GM12878 (cell line): ENCODE data around the gene LRRC40. TPM values are rescaled to one million over a fixed set of nuclear protein-coding genes. Genes with fewer than 3 reads are reported as not detected.
A peak's percentile ranks its signal among the peaks of the same experiment; 100 is the strongest.

Experiments used
- CBX3 ChIP-seq: fragments of 200-600 bp; sonication (generic); IDR thresholded peaks from 2 replicates; pipeline ENCODE4 v1.6.1; 2016; ENCODE audit warnings: low read depth, borderline replicate concordance
- CREB1 ChIP-seq: IDR thresholded peaks from 2 replicates; pipeline ENCODE4 v1.6.1; 2012; ENCODE audit warnings: low read depth, mild to moderate bottlenecking, inconsistent platforms
- EED ChIP-seq: sonication (generic); IDR thresholded peaks from 2 replicates; pipeline ENCODE4 v1.6.1; 2016; ENCODE audit warnings: antibody characterized with exemption, low read depth
- FOXM1 ChIP-seq: IDR thresholded peaks from 2 replicates; pipeline ENCODE4 v1.6.1; 2012; ENCODE audit warnings: low read depth, mild to moderate bottlenecking, inconsistent platforms, low read length, moderate library complexity
- GABPA ChIP-seq: IDR thresholded peaks from 2 replicates; pipeline ENCODE4 v1.6.1; 2014; ENCODE audit warnings: antibody characterized with exemption, low read depth, mild to moderate bottlenecking, inconsistent platforms
- HCFC1 ChIP-seq: fragments of 150-350 bp; IDR thresholded peaks from 2 replicates; pipeline ENCODE4 v1.6.1; 2014; ENCODE audit warnings: low read length
- HDAC6 ChIP-seq: fragments of 200-600 bp; sonication (generic); IDR thresholded peaks from one replicate; pipeline ENCODE4 v1.8.0; 2017; ENCODE audit warnings: antibody characterized with exemption; ENCODE audit not compliant: unreplicated experiment
- KLF5 ChIP-seq: fragments of 450-650 bp; IDR thresholded peaks from 2 replicates; pipeline ENCODE4 v1.6.1; 2014; ENCODE audit warnings: mild to moderate bottlenecking; ENCODE audit not compliant: partially characterized antibody
- MLLT1 ChIP-seq: fragments of 450-650 bp; IDR thresholded peaks from 2 replicates; pipeline ENCODE4 v1.6.1; 2016; ENCODE audit warnings: mild to moderate bottlenecking
- MYC ChIP-seq: IDR thresholded peaks from 2 replicates; pipeline ENCODE4 v1.6.1; 2011; ENCODE audit warnings: mild to moderate bottlenecking, low read length, moderate library complexity, inconsistent platforms; ENCODE audit not compliant: insufficient read depth, insufficient replicate concordance, insufficient read length, severe bottlenecking
- NFYA ChIP-seq: IDR thresholded peaks from 2 replicates; pipeline ENCODE4 v1.6.1; 2011; ENCODE audit warnings: low read depth, mild to moderate bottlenecking, low read length, improper control_type of control experiment, borderline replicate concordance
- PAX5 ChIP-seq: IDR thresholded peaks from 2 replicates; pipeline ENCODE4 v1.6.1; 2011; ENCODE audit warnings: low read depth, low read length, borderline replicate concordance
- PRDM15 ChIP-seq: fragments of 450-650 bp; formaldehyde crosslinking; IDR thresholded peaks from 2 replicates; pipeline ENCODE4 v1.4.0; 2020; ENCODE audit warnings: mild to moderate bottlenecking, moderate library complexity
- REST ChIP-seq: IDR thresholded peaks from 2 replicates; pipeline ENCODE4 v1.6.1; 2012; ENCODE audit warnings: mild to moderate bottlenecking, low read depth, low read length
- SMC3 ChIP-seq: IDR thresholded peaks from 2 replicates; pipeline ENCODE4 v1.6.1; 2011; ENCODE audit warnings: low read length, improper control_type of control experiment, borderline replicate concordance
- YBX1 ChIP-seq: fragments of 450-650 bp; IDR thresholded peaks from 2 replicates; pipeline ENCODE4 v1.6.1; 2016; ENCODE audit warnings: antibody characterized with exemption
- YY1 ChIP-seq: IDR thresholded peaks from 2 replicates; pipeline ENCODE4 v1.6.1; 2011; ENCODE audit warnings: low read depth, mild to moderate bottlenecking, low read length
- polyA plus RNA-seq, 11 experiments: library from polyadenylated mRNA; depleted of rRNA in 4 of 11; unstranded in 6 of 11; stranded (reverse) in 5 of 11; fragments of >200 nt; fragmentation: Nextera tagmentation in 4 of 11; fragmentation: Illumina TruSeq in 1 of 11; extraction: Ambion mirVana in 4 of 11; extraction: Trizol in 1 of 11; gene quantifications; 1 replicate in 1 of 11; 2 replicates in 10 of 11; pipeline versions ENCODE4 v1.2.1 to v1.2.3, GENCODE V29; 2011 to 2016; ENCODE audit warnings: inconsistent platforms in 2 of 11, missing spikeins in 2 of 11, low read depth in 1 of 11
- total RNA-seq, 4 experiments: library from RNA; depleted of rRNA in 3 of 4; stranded (reverse); fragments of >200 nt in 3 of 4; fragmentation: Illumina TruSeq in 1 of 4; extraction: Trizol in 1 of 4; gene quantifications; 2 replicates each; pipeline versions ENCODE4 v1.2.1 to v1.2.3, GENCODE V29; 2013 to 2021
- TF ChIP-seq, protein P1 (sequence below): IDR thresholded peaks from 2 replicates; pipeline ENCODE4 v1.6.1; 2012; ENCODE audit warnings: low read depth, low read length, improper control_type of control experiment

LRRC40 gene
- total and polyA plus RNA-seq, 10 of the 15 experiments (the other 5 are each of a cell fraction or from before 2014, with no cell fraction given), result 19.5 to 44.3 (median 30.9) TPM

GRCh38 chr1:70205434-70206118, at the start of gene LRRC40 (continued):
- peak; percentile 34 for TF ChIP-seq HDAC6
- TF ChIP-seq CBX3, result no peak
- peak; percentile 80 for TF ChIP-seq MLLT1
- TF ChIP-seq MYC, result peak; percentile 75
- no peak for TF ChIP-seq NFYA
- no peak for TF ChIP-seq SMC3
- no peak for TF ChIP-seq FOXM1
- peak; percentile 76 for TF ChIP-seq YY1
- TF ChIP-seq PRDM15 (CRISPR knock-in tag), result no peak
- no peak for TF ChIP-seq YBX1
- TF ChIP-seq REST, result no peak
- TF ChIP-seq, protein P1, sequence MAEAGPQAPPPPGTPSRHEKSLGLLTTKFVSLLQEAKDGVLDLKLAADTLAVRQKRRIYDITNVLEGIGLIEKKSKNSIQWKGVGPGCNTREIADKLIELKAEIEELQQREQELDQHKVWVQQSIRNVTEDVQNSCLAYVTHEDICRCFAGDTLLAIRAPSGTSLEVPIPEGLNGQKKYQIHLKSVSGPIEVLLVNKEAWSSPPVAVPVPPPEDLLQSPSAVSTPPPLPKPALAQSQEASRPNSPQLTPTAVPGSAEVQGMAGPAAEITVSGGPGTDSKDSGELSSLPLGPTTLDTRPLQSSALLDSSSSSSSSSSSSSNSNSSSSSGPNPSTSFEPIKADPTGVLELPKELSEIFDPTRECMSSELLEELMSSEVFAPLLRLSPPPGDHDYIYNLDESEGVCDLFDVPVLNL, result peak; percentile 70; the same call in 1 of the 2 replicates
- no peak; the same call in 1 of the 2 replicates for TF ChIP-seq PAX5
- TF ChIP-seq EED, result no peak
- TF ChIP-seq GABPA, result no peak
- TF ChIP-seq CREB1, result peak; percentile 100
- peak; percentile 73 for TF ChIP-seq KLF5
- TF ChIP-seq HCFC1, result peak; percentile 90
